ENCODE results near the gene FZD10.

FZD10 gene

GRCh38 chr12:130183585-130184370 is 21.5 kb downstream of the FZD10 start:
- no peak for FAIRE-seq

DNA sequence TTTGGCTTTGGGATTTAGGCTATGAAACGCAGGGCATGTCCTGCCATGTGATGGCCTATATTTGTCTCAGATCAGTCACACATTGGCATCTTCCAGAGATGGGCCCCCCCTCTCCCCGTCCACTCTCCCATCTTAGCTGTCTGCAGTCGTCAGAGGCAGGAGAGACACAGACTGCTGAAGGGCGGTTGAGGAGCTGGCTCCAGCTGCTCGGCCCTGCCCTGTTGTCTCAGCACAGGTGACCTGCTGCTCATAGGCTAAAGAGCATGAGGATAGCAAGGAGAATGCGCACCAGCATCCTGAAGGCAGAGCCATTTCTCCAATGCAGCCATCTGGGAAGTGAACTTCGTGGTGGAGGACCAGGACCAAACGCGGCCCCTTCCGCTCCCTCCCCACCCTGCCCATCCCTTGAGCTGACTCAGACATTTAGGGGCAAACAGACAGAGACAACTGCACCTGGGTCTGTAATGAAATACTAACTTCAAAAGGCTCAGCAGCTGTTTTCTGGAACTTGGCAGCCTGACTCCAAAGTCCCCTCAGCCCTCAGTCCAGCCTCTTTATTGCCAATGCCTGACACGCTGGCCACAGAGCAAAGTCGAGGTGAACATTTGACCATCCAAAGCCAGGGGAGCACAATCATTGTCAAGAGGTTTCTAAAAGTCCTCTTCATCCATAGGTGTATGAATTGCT is 22.3 kb downstream of the FZD10 start:
- no peak for FAIRE-seq

- FAIRE-seq, result no peak
These were observed 23.5 kb downstream of the FZD10 start for GRCh38 chr12:130185455-130186391.

DNA sequence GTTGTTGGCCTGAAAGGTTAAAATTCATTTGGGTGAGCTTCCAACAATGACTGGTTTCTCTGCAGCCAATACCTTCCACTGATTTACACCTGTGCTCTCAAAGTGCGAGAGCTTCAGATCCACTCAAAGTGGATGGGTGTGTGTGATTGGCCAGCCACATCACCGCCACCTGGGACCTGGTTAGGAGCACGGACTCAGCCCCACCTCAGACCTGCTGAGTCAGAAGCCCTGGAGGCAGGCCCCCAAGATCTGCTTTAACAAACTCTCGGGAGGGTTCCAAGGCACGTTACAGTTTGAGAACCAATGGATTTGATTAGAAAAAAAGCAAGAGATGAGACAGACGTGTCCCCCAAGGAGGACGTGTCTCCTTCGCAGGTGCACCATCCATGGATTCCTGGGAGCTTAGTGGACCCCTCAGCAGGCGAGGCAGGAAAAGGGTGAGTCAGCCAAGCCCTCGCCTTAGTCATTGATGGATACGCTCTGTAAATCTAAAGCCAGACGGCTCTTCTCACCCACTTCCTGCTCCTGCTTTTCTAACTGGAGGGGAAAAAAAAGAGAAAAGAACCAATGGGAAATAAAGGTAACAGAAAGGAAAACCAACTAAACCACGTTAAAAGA is 24.5 kb downstream of the FZD10 start:
- no peak for FAIRE-seq

DNA sequence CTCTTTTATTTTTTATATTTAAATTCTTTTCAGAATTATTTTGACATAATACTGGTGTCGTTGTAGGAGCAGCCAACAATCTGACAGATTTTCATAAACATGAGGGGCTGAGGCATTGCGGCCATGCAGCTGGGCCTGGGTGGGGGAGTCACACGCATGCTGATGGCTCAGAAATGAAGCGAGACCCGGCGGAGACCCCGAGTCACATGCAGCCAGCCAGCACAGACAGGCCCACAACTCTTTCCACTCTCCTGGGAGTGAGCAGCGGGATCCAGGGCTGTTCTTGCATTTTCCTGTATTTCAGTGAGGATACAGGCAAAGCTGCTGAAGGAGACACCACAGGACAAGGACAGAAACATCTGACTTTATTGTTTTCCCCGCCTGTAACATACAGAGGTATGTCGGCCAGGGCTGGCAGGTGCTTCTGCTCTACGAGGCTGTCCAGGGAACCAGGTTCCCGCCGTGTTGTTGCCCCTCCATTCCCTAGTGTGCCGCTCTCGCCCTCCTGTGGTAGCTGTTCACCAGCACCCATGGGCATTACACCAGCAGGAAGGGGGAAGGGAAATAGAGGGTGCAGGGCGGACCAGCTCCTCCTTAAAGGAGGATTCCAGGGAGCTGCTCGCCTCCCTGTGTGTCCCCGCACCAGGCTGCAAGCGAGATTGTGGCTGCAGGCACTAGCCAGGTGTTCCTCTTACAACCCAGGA is 30.5 kb downstream of the FZD10 start:
- no peak for FAIRE-seq

DNA sequence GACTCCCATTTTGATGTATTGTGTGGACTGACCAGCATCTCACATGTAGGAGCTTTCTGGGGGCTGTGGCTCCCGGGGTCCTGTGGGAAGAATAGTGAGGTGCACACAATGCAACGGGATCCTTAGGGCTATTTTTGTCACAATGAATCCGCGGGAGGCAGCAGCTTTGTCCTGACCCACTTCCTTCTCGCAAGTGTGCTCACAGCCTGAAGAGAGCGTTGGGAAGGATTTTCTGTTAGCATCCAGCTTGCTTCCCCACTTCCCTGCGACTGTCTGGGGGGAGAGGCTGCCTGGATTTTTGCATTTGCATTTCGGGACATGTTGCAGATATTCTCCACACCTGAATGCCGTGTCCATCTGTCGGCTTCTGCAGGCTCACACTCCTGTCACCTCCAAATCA is 31.9 kb downstream of the FZD10 start:
- no peak for FAIRE-seq

DNA sequence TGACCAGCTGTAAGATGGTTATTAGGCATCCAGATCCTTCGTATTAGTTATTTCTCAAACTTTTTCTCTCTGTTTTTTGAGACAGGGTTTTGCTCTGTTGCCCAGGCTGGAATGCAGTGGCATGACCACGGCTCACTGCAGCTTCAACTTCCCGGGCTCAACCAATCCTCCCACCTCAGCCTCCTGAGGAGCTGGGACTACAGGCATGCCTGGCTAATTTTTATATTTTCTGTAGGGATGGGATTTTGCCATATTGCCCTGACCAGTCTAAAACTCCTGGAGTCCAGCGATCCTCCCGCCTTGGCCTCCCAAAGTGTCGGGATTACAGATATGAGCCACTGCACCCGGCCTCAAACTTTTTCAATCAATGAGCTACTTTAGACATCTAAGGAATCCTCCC is 33.1 kb downstream of the FZD10 start:
- no peak for FAIRE-seq

DNA sequence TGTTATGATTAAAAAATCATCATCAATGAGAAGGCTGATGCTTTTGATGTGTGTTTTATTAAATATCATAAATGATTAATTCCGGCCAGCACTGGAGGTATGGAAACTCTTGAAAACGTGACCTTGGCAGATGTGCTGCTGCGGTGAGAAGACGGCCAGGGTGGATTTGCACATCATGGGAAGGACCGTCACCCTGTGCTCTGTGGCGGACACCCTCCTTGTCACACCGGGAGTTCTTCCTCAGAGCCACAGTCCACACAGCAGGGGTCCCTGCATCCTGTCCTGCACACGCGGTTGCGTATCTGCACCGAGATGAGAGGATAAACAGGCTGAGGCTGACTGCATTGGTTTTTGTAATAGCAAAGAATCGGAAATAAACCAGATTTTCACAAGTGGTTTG is 33.5 kb downstream of the FZD10 start:
- no peak for FAIRE-seq

GRCh38 chr12:130196827-130197226 is 34.6 kb downstream of the FZD10 start:
- no peak for FAIRE-seq

DNA sequence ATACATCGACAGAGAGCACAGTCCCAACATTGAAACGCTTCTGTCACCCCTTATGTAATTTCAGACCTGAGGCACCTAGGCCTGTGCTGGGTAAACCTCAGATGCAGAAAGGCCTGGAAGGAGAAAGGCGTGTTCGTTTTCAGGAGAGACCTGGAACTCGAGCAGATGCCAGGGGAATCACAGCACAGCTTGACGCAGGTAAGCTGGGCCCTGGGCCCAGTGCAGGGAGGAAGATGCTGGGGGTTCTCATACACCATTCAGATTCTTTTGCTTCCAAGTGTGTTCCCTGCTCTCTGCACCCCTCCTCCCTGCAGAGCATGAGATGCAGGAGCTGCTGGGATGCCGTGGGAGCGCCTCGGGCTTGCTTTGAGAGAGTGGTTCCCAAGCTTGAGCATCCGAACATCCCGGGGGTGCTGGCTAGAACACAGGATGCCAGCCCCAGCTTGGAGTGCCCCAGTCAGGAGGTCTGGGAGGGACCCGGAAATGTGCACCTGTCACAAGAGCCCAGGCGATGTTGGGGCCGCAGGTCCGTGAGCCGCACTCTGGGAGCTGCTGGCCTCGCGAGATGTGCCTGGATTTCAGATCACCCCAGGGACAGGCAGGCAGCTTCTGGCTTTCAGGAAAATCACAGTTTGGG is 35.9 kb downstream of the FZD10 start:
- FAIRE-seq, result no peak

GRCh38 chr12:130198663-130199060 is 36.4 kb downstream of the FZD10 start:
- FAIRE-seq, result no peak

DNA sequence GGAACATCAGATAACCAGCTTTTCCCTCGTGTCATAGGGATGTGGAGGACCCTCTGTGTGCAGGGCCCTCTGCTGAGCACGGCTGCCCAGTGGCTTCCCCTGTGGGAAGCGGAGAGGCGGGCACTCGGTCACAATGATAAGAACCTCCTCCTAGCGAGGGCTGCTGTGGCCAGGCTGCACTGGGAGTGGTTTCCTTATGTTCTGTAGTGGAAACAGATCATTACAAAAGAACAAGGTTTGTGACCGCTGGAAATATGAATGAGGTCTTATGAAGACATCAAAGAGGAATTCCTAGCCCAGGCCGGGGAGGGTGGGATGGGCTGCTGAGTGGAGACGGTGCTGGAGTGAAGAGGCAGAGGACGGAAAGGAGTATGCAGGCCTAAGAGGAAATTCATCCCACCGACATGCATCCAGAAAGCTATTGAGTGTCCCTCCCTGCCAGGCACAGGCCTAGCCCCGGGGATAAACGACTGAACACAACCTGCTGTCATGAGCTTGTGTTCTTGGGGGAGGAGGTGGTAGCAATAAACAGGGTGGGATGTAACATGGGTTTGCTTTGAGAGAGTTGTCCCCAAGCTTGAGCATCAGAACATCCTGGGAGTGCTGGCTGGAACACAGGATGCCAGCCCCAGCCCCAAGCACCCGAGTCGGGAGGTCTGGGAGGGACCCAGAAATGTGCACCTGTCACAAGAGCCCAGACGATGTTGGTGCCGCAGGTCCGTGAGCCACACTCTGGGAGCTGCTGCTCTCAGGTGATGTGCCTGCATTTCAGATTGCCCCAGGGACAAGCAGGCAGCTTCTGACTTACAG is 37.5 kb downstream of the FZD10 start:
- FAIRE-seq, result no peak

- FAIRE-seq, result no peak
These were observed 38.2 kb downstream of the FZD10 start for GRCh38 chr12:130200445-130200844.

DNA sequence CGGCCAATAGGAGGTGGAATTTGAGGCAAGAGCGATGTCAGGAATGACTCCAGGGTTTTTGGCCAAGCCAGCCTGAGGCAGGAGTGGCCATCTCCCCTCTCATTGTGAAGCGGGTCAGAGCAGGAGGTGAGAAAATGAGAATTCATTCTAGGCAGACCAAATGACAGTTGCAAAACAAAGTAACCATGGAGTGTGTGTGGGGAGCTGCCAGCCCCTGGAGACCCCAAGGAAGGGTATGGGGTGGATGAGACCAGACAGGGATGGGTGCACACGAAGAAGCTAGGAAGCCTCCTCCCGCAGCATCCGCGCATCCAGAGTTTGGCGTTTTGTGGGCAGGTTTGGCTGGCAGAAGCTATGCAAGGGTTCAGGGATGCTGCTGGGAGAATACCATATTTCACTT is 38.8 kb downstream of the FZD10 start:
- no peak for FAIRE-seq

- FAIRE-seq, result no peak
These were observed 39.9 kb downstream of the FZD10 start for GRCh38 chr12:130202201-130202600.

GRCh38 chr12:130203151-130203550 is 40.9 kb downstream of the FZD10 start:
- FAIRE-seq, result no peak

DNA sequence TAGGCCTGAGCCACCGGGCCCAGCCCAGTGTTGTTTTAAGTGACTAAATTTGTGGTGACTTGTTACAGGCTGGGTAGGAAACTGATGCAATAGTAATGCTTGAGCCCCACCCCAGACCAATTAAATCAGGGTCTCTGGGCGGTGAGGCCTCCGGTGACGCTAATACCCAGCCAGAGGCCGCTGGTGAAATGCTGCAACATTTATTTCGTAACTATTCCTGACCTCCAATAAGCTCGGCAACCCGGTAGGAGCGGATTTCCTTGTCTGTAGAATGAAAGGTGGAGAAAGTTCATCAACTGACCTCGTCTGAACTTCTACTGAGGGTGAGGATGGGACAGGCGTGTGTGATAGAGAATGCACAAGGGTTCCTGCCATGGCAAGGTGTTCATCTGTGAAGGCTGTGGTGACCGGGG is 42.3 kb downstream of the FZD10 start:
- FAIRE-seq, result no peak

DNA sequence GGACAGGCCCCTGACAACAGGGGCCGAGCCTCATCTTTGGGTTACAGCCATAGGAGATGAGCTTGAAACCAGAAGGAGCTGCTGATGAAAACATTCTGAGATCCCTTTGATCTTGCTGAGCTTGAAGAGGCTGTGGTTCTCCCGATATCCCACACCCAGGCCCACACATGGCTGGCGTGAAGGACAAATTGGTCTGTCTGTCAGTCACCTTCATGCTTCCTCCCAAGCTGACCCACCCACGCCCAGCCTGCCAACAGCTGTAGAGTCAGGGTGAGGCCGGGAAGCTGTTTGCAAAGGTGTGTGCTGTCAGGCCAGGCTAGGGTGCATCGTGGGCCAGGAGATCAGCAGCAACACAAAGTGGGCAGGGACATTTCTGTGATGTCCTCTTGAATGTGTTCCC is 43.2 kb downstream of the FZD10 start:
- no peak for FAIRE-seq

GRCh38 chr12:130212384-130212989 is 50.2 kb downstream of the FZD10 start:
- no peak for FAIRE-seq

- FAIRE-seq, result no peak
These were observed 51.0 kb downstream of the FZD10 start for GRCh38 chr12:130213249-130213648.
